Keratinocyte (primary cell): ENCODE measurements around the gene MCF2L2. TPM values are rescaled to one million over a fixed set of nuclear protein-coding genes. Genes with fewer than 3 reads are reported as not detected.

Experiments used
- DNase-seq: peaks from one replicate; pipeline ENCODE4 v3.0.0-alpha.2; 2011; ENCODE audit warnings: low read depth, missing footprints, low spot score
- FAIRE-seq: peaks from 2 replicates; lab custom pipeline; 2011; peaks lifted over from hg19 to GRCh38; lab: Jason Lieb, UNC
- H2AFZ ChIP-seq: 2 replicates; pipeline ENCODE4 v1.6.0; 2012; ENCODE audit warnings: low read length, control low read depth, inconsistent platforms; ENCODE audit not compliant: control insufficient read depth
- H3K27ac ChIP-seq: 2 replicates; pipeline ENCODE4 v1.5.1; 2011; ENCODE audit warnings: low read length; ENCODE audit not compliant: control insufficient read depth, insufficient read depth
- H3K27me3 ChIP-seq: 3 replicates; pipeline ENCODE4 v1.6.0; 2011; ENCODE audit warnings: low read length; ENCODE audit not compliant: control insufficient read depth, insufficient read depth; ENCODE audit errors: extremely low read depth
- H3K36me3 ChIP-seq, 2 experiments: 2 replicates in 1 of 2; 3 replicates in 1 of 2; pipeline ENCODE4 v1.5.1; 2011; ENCODE audit warnings: low read length in 2 of 2, mild to moderate bottlenecking in 1 of 2; ENCODE audit not compliant: control insufficient read depth in 2 of 2, insufficient read depth in 2 of 2; ENCODE audit errors: extremely low read depth in 1 of 2
- H3K4me1 ChIP-seq: 3 replicates; pipeline ENCODE4 v1.5.1; 2011; ENCODE audit warnings: low read length; ENCODE audit not compliant: control insufficient read depth, insufficient read depth; ENCODE audit errors: extremely low read depth
- H3K4me2 ChIP-seq: 3 replicates; pipeline ENCODE4 v1.6.0; 2011; ENCODE audit warnings: low read depth, low read length; ENCODE audit not compliant: control insufficient read depth, insufficient read depth; ENCODE audit errors: extremely low read depth
- H3K4me3 ChIP-seq, 3 experiments: fragments of 200-600 bp in 1 of 3; sonication (generic) in 1 of 3; 2 replicates in 2 of 3; 3 replicates in 1 of 3; pipeline ENCODE4 v1.5.1; 2011 to 2016; ENCODE audit warnings: low read length in 3 of 3, mild to moderate bottlenecking in 3 of 3, control low read depth in 2 of 3, inconsistent platforms in 1 of 3, low read depth in 1 of 3, mixed read lengths in 1 of 3, mixed run types in 1 of 3, moderate library complexity in 1 of 3; ENCODE audit not compliant: control insufficient read depth in 2 of 3, insufficient read depth in 2 of 3; ENCODE audit errors: extremely low read depth in 1 of 3
- H3K79me2 ChIP-seq: 2 replicates; pipeline ENCODE4 v1.6.0; 2012; ENCODE audit warnings: low read length; ENCODE audit not compliant: control insufficient read depth, insufficient read depth
- H3K9ac ChIP-seq: 3 replicates; pipeline ENCODE4 v1.6.0; 2011; ENCODE audit warnings: low read length; ENCODE audit not compliant: control insufficient read depth, insufficient read depth; ENCODE audit errors: extremely low read depth
- H3K9me1 ChIP-seq: 3 replicates; pipeline ENCODE4 v1.6.0; 2011; ENCODE audit warnings: low read length; ENCODE audit not compliant: control insufficient read depth, insufficient read depth; ENCODE audit errors: extremely low read depth
- H3K9me3 ChIP-seq: 2 replicates; pipeline ENCODE4 v1.5.1; 2012; ENCODE audit warnings: low read depth, low read length; ENCODE audit not compliant: control insufficient read depth
- H4K20me1 ChIP-seq: 3 replicates; pipeline ENCODE4 v1.6.0; 2011; ENCODE audit warnings: low read length; ENCODE audit not compliant: control insufficient read depth, insufficient read depth; ENCODE audit errors: extremely low read depth
- EZH2 ChIP-seq: IDR thresholded peaks from one replicate; pipeline ENCODE4 v1.6.1; 2012; ENCODE audit warnings: inconsistent platforms, mild to moderate bottlenecking, low read length, moderate library complexity
- dilution Hi-C: fragments of 300-500 bp; cut with MboI; formaldehyde crosslinking; loops from one replicate; pipeline ENCODE4 v1.7.0; 2020; ENCODE audit warnings: low sequenced_read_pairs; ENCODE audit not compliant: extremely low pct_ligation_motif_present
- polyA plus RNA-seq, 5 experiments: library from polyadenylated mRNA; depleted of rRNA in 3 of 5; stranded (reverse) in 3 of 5; stranded (forward) in 1 of 5; unstranded in 1 of 5; fragments of >200 nt; gene quantifications; 1 replicate in 1 of 5; 2 replicates in 3 of 5; 3 replicates in 1 of 5; pipeline versions ENCODE4 v1.2.1 to v1.2.3, GENCODE V29; 2011 to 2012; ENCODE audit warnings: missing spikeins in 2 of 5, low read depth in 1 of 5, low replicate concordance in 1 of 5
- TF ChIP-seq, protein P1 (sequence below), 3 experiments: IDR thresholded peaks in 1 of 3; conservative IDR thresholded peaks in 1 of 3; optimal IDR thresholded peaks in 1 of 3; 2 replicates in 2 of 3; 3 replicates in 1 of 3; pipeline versions ENCODE3 to v1.5.1; 2011; ENCODE audit warnings: low read length in 3 of 3, mild to moderate bottlenecking in 3 of 3, moderate library complexity in 2 of 3, control low read depth in 1 of 3, inconsistent platforms in 1 of 3; ENCODE audit not compliant: insufficient read depth in 2 of 3; ENCODE audit errors: extremely low read depth in 1 of 3

Gene MCF2L2
- polyA plus RNA-seq, 1 donor (not counting 4 experiments of a cell fraction or from before 2014, with no cell fraction given) = 0.26 TPM

GRCh38 chr3:183267140-183267539, 161.3 kb downstream of the MCF2L2 start:
- Histone ChIP-seq H3K9me3 (no peaks in the 10 kb centered on the region), H4K20me1 (no peaks in the 10 kb centered on the region), H2AFZ (no peak overlapping the region), H3K4me2 (no peak overlapping the region), H3K9me1 (peaks cover 2% of the 10 kb centered on the region), H3K27ac (peak overlapping the region; percentile 74), H3K27me3 (no peaks in the 10 kb centered on the region), H3K9ac (no peak overlapping the region), H3K4me3 (no peak overlapping the region), H3K79me2 (peaks cover 92% of the 10 kb centered on the region), H3K36me3 (peaks cover 10 to 20% of the 10 kb centered on the region in 2 experiments), H3K4me1 (peaks cover 84% of the 10 kb centered on the region)
- FAIRE-seq = no peak
- DNase-seq = no peak
- TF ChIP-seq, protein P1, sequence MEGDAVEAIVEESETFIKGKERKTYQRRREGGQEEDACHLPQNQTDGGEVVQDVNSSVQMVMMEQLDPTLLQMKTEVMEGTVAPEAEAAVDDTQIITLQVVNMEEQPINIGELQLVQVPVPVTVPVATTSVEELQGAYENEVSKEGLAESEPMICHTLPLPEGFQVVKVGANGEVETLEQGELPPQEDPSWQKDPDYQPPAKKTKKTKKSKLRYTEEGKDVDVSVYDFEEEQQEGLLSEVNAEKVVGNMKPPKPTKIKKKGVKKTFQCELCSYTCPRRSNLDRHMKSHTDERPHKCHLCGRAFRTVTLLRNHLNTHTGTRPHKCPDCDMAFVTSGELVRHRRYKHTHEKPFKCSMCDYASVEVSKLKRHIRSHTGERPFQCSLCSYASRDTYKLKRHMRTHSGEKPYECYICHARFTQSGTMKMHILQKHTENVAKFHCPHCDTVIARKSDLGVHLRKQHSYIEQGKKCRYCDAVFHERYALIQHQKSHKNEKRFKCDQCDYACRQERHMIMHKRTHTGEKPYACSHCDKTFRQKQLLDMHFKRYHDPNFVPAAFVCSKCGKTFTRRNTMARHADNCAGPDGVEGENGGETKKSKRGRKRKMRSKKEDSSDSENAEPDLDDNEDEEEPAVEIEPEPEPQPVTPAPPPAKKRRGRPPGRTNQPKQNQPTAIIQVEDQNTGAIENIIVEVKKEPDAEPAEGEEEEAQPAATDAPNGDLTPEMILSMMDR (optimal IDR thresholded peaks at IDR 0.05 in 1 of 3, IDR thresholded peaks at IDR 0.05 in 1 of 3, conservative IDR thresholded peaks at IDR 0.05 in 1 of 3; ENCODE audit: extremely low read depth in 1 of 3, insufficient read depth in 2 of 3, low read length in 3 of 3) = no peak
- dilution Hi-C loops = no loop called here

- H3K9ac ChIP-seq = peak overlapping the region; percentile 77
- dilution Hi-C loops = no loop called here
- H3K4me2 ChIP-seq = peak overlapping the region; percentile 81
- H3K9me1 ChIP-seq = peaks cover 2% of the 10 kb centered on the region
- no peaks in the 10 kb centered on the region for H4K20me1 ChIP-seq
- peaks cover 10 to 20% of the 10 kb centered on the region in 2 experiments for H3K36me3 ChIP-seq
- DNase-seq (no peak), FAIRE-seq (peak; percentile 17)
- H2AFZ ChIP-seq = no peak overlapping the region
- no peaks in the 10 kb centered on the region for H3K9me3 ChIP-seq
- H3K4me1 ChIP-seq = peaks cover 84% of the 10 kb centered on the region
- TF ChIP-seq, protein P1 (optimal IDR thresholded peaks at IDR 0.05 in 1 of 3, IDR thresholded peaks at IDR 0.05 in 1 of 3, conservative IDR thresholded peaks at IDR 0.05 in 1 of 3; ENCODE audit: extremely low read depth in 1 of 3, insufficient read depth in 2 of 3, low read length in 3 of 3) = no peak
- no peak for TF ChIP-seq EZH2
- no peaks in the 10 kb centered on the region for H3K27me3 ChIP-seq
- peak overlapping the region in 2 of 3 experiments; percentile 40 to 46 for H3K4me3 ChIP-seq
- peaks cover 89% of the 10 kb centered on the region for H3K79me2 ChIP-seq
- H3K27ac ChIP-seq = peak overlapping the region; percentile 96
These were observed 162.0 kb downstream of the MCF2L2 start for GRCh38 chr3:183266454-183266853.
